Ecto neural progenitor cell (in vitro differentiated cells): ENCODE measurements around the gene DTX3.
A peak's percentile ranks its signal among the peaks of the same experiment; 100 is the strongest.
"Not testable (repeated sequence)": the region's sequence is repeated elsewhere in the genome, so short reads cannot be mapped to it uniquely, and the experiment has no call there.

Experiments
- DNase-seq: peaks from one replicate; pipeline ENCODE4 v3.0.0-alpha.2; 2018; ENCODE audit warnings: low spot score

DTX3 gene

DNA sequence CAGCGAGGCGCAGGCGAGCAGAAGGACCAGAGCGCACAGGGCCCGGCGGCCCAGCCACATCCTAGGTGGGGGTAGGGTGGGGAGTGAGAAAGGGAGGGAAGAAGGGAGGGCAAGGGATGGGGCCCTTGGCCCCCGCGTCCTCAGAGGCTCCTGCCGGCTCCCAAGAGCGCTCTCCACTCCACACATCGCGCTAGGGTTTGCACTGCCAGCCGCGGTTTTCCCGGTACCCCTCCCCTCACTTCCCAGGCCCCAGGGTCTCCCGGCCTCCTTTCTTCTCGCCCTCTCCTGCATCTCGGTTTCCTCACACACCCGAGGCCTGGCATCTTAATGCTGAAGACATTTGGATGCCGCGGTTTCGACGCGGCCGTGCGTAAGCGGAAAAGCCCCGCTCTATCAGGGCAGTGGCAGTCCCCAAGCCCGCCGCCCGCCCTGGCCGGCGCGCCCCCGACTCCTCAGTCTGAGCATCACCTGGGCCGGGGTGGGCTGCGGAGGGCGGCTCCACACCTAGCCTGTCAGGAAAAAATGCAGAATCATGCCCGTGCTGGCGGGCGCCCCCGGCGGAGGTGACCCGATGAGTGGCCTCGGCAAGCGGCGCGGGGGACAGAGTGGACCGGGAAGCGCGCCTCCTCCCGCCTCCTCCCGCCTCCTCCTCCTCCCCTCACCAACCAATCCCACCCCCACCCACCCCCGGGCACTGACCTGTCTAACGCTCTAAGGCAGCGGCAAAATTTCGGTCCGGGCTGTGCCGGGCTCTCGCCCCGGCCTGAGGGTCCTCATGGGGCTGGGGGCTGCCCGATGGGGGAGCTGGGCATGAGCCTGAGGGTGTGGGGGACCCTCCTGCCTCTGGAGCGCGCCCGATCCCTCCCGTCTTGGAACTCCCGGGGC is 27.7 kb downstream of the DTX3 start:
- DNase-seq, result peak; percentile 81

DNA sequence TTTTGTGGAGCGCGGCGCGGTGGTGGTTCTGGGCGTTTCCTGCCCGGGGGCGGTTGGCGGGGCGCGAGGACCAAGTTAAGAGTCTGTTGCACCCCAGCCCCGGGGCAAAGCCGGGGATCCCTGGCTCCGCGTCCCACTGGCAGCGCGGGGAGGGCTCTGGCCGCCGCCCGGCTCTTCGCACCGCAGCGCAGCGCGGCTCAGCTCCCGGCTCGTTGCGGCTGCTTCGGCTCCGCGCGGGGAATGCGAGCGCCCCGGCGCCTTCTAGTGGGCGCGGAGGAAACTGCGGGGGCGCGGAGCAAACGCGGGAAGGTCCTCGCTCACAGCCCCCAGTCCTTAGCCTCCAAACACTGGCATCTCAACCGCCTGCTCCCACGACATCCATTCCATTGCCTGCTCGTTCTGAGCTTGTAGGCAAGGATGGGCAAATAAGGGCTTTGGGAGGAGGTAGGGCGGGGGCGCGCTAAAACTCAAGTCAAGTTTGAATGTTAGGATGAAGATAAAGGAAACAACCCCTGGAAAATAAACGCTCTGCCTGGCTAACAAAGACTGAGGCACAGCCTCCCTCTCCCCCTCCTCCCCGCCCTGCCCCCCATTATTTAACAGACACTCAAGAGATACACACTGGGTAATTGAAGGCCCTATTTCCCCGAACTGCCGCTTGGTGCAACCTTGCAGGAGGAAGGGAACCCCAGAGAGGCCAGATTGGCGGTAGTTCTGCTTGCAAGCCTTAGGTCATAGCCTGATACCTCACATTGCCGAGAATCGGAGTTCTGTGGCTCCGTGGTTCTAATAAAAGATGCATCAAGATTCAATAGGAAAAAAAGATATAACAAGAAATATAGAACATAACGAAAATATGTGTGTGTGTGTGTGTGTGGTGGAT is 28.6 kb downstream of the DTX3 start, which contains the start of gene B4GALNT1:
TSS of gene B4GALNT1 (minus strand) at position 244 of the 883 bp plus-strand sequence. CDS start 1,069 bp downstream, outside the sequence.
- DNase-seq, result peak; percentile 89

- not testable (repeated sequence) for DNase-seq
Measured at GRCh38 chr12:57636731-57637130, 32.1 kb downstream of the DTX3 start.

- no peak for DNase-seq
Measured at GRCh38 chr12:57637364-57637763, 32.7 kb downstream of the DTX3 start.

GRCh38 chr12:57638096-57638495 is 33.5 kb downstream of the DTX3 start:
- no peak for DNase-seq

DNA sequence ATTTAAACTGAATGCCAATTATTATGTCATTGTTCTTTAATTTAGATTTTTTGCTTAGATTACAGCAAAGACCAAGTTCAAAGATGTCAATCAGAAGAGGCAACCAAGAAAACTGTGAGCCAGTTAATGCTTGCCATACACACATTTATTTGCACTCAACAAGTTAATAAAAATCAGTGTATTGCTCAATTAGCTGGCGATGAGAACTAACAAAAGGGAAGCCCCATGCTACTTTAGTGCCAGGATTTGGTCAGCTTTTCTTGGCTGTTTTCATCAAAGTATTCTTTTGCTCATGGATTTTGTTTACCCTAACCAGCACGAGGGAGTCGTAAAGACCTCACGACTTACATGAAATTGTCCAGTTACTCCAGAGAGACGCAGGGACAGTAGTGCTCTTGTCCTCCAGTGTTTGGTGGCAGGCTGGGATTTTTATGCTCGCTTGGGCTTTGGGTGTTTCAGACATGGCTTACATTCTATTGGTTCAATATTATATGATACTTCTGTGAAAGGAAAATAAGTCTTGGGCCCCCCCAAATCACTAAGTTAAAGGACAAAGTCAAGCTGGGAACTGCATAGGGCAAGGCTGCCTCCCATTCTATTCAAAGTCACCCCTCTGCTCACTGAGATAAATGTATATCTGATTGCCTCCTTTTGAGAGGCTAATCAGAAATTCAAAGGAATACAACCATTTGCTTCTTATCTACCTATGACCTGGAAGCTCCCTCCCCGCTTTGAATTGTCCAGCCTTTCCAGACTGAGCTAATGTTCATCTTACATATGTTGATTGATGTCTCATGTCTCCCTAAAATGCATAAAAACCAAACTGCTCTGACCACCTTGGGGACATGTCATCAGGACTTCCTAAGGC is 35.8 kb downstream of the DTX3 start:
- DNase-seq, result no peak

GRCh38 chr12:57641699-57642442 is 37.2 kb downstream of the DTX3 start:
- DNase-seq, result no peak

- DNase-seq, result not testable (repeated sequence)
Measured at GRCh38 chr12:57645990-57646658, 41.5 kb downstream of the DTX3 start.

DNA sequence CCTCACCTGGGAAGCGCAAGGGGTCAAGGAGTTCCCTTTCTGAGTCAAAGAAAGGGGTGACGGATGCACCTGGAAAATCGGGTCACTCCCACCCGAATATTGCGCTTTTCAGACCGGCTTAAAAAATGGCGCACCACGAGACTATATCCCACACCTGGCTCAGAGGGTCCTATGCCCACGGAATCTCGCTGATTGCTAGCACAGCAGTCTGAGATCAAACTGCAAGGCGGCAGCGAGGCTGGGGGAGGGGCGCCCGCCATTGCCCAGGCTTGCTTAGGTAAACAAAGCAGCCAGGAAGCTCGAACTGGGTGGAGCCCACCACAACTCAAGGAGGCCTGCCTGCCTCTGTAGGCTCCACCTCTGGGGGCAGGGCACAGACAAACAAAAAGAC is 42.0 kb downstream of the DTX3 start:
- not testable (repeated sequence) for DNase-seq

GRCh38 chr12:57654042-57654441 is 49.4 kb downstream of the DTX3 start:
- DNase-seq, result no peak

- DNase-seq, result no peak
Measured at GRCh38 chr12:57655541-57656240, 51.1 kb downstream of the DTX3 start.

GRCh38 chr12:57656408-57656807 is 51.8 kb downstream of the DTX3 start:
- not testable (repeated sequence) for DNase-seq

GRCh38 chr12:57657744-57658143 is 53.1 kb downstream of the DTX3 start:
- DNase-seq, result no peak

- DNase-seq, result no peak
Measured at GRCh38 chr12:57658890-57659289, 54.3 kb downstream of the DTX3 start.
